Measurements from ENCODE around the gene MYOC.
"Not testable (repeated sequence)": the region's sequence is repeated elsewhere in the genome, so short reads cannot be mapped to it uniquely, and the experiment has no call there.

MYOC gene

GRCh38 chr1:171625225-171625624, 27.3 kb downstream of the MYOC start:
- DNase-seq (ENCODE audit: low read depth): no peak
- no peaks in the 10 kb centered on the region for H3K4me1 ChIP-seq (ENCODE audit: control insufficient read depth, insufficient read depth, low read length)
- H3K4me3 ChIP-seq (ENCODE audit: low read length): no peak overlapping the region
- H3K27me3 ChIP-seq (replicated peaks; ENCODE audit: control insufficient read depth, insufficient read depth, low read length): peaks cover 12% of the 10 kb centered on the region
- no peaks in the 10 kb centered on the region for H3K36me3 ChIP-seq (ENCODE audit: control insufficient read depth, insufficient read depth, low read length, severe bottlenecking)
- H3K9ac ChIP-seq (ENCODE audit: low read length): no peak overlapping the region
- peaks cover 1% of the 10 kb centered on the region for H3K9me3 ChIP-seq (ENCODE audit: control insufficient read depth, low read length)

GRCh38 chr1:171623651-171624331, 28.7 kb downstream of the MYOC start:
- Histone ChIP-seq H3K27me3 (replicated peaks; ENCODE audit: control insufficient read depth, insufficient read depth, low read length) (peaks cover 6% of the 10 kb centered on the region), H3K4me3 (ENCODE audit: low read length) (no peak overlapping the region), H3K9me3 (ENCODE audit: control insufficient read depth, low read length) (no peaks in the 10 kb centered on the region), H3K36me3 (ENCODE audit: control insufficient read depth, insufficient read depth, low read length, severe bottlenecking) (no peaks in the 10 kb centered on the region), H3K9ac (ENCODE audit: low read length) (no peak overlapping the region), H3K4me1 (ENCODE audit: control insufficient read depth, insufficient read depth, low read length) (no peaks in the 10 kb centered on the region)
- DNase-seq (ENCODE audit: low read depth): no peak

GRCh38 chr1:171622152-171622462, 30.4 kb downstream of the MYOC start, which contains the start of gene MYOCOS:
TSS of gene MYOCOS (plus strand) at chr1:171622243. CDS start at chr1:171623884, 1,641 bp downstream.
- Histone ChIP-seq H3K4me1 (ENCODE audit: control insufficient read depth, insufficient read depth, low read length) (no peaks in the 10 kb centered on the region), H3K9ac (ENCODE audit: low read length) (no peak within 1 kb of the TSS), H3K27me3 (replicated peaks; ENCODE audit: control insufficient read depth, insufficient read depth, low read length) (peaks cover 6% of the 10 kb centered on the region), H3K9me3 (ENCODE audit: control insufficient read depth, low read length) (no peaks in the 10 kb centered on the region), H3K4me3 (ENCODE audit: low read length) (no peak within 1 kb of the TSS), H3K36me3 (ENCODE audit: control insufficient read depth, insufficient read depth, low read length, severe bottlenecking) (no peaks in the 10 kb centered on the region)
- no peak for DNase-seq (ENCODE audit: low read depth)

- Histone ChIP-seq H3K27me3 (replicated peaks; ENCODE audit: control insufficient read depth, insufficient read depth, low read length) (no peaks in the 10 kb centered on the region), H3K4me1 (ENCODE audit: control insufficient read depth, insufficient read depth, low read length) (peaks cover under 1% of the 10 kb centered on the region), H3K4me3 (ENCODE audit: low read length) (no peak overlapping the region), H3K9me3 (ENCODE audit: control insufficient read depth, low read length) (no peaks in the 10 kb centered on the region), H3K9ac (ENCODE audit: low read length) (no peak overlapping the region), H3K36me3 (ENCODE audit: control insufficient read depth, insufficient read depth, low read length, severe bottlenecking) (no peaks in the 10 kb centered on the region)
- no peak for DNase-seq (ENCODE audit: low read depth)
Observed at GRCh38 chr1:171616586-171616985, 35.9 kb downstream of the MYOC start.

- H3K4me1 ChIP-seq (ENCODE audit: control insufficient read depth, insufficient read depth, low read length): peaks cover 13% of the 10 kb centered on the region
- H3K36me3 ChIP-seq (ENCODE audit: control insufficient read depth, insufficient read depth, low read length, severe bottlenecking); H3K9ac ChIP-seq (ENCODE audit: low read length); H3K27me3 ChIP-seq (replicated peaks; ENCODE audit: control insufficient read depth, insufficient read depth, low read length); H3K4me3 ChIP-seq (ENCODE audit: low read length); DNase-seq (ENCODE audit: low read depth); H3K9me3 ChIP-seq (ENCODE audit: control insufficient read depth, low read length): not testable (repeated sequence)
Observed at GRCh38 chr1:171615122-171615906, 37.2 kb downstream of the MYOC start.

GRCh38 chr1:171613282-171613681, 39.2 kb downstream of the MYOC start:
- DNase-seq (ENCODE audit: low read depth): no peak
- H3K27me3 ChIP-seq (replicated peaks; ENCODE audit: control insufficient read depth, insufficient read depth, low read length): no peaks in the 10 kb centered on the region
- no peaks in the 10 kb centered on the region for H3K9me3 ChIP-seq (ENCODE audit: control insufficient read depth, low read length)
- no peak overlapping the region for H3K9ac ChIP-seq (ENCODE audit: low read length)
- H3K4me3 ChIP-seq (ENCODE audit: low read length): no peak overlapping the region
- no peaks in the 10 kb centered on the region for H3K36me3 ChIP-seq (ENCODE audit: control insufficient read depth, insufficient read depth, low read length, severe bottlenecking)
- peaks cover 13% of the 10 kb centered on the region for H3K4me1 ChIP-seq (ENCODE audit: control insufficient read depth, insufficient read depth, low read length)

- peak; percentile 7 for DNase-seq (ENCODE audit: low read depth)
- no peaks in the 10 kb centered on the region for H3K36me3 ChIP-seq (ENCODE audit: control insufficient read depth, insufficient read depth, low read length, severe bottlenecking)
- H3K4me1 ChIP-seq (ENCODE audit: control insufficient read depth, insufficient read depth, low read length): peaks cover 13% of the 10 kb centered on the region
- H3K9ac ChIP-seq (ENCODE audit: low read length): no peak overlapping the region
- no peaks in the 10 kb centered on the region for H3K9me3 ChIP-seq (ENCODE audit: control insufficient read depth, low read length)
- no peak overlapping the region for H3K4me3 ChIP-seq (ENCODE audit: low read length)
- no peaks in the 10 kb centered on the region for H3K27me3 ChIP-seq (replicated peaks; ENCODE audit: control insufficient read depth, insufficient read depth, low read length)
Observed at GRCh38 chr1:171611306-171611705, 41.2 kb downstream of the MYOC start.

- no peaks in the 10 kb centered on the region for H3K36me3 ChIP-seq (ENCODE audit: control insufficient read depth, insufficient read depth, low read length, severe bottlenecking)
- no peak overlapping the region for H3K9ac ChIP-seq (ENCODE audit: low read length)
- DNase-seq (ENCODE audit: low read depth): peak; percentile 18
- H3K9me3 ChIP-seq (ENCODE audit: control insufficient read depth, low read length): no peaks in the 10 kb centered on the region
- H3K27me3 ChIP-seq (replicated peaks; ENCODE audit: control insufficient read depth, insufficient read depth, low read length): no peaks in the 10 kb centered on the region
- H3K4me1 ChIP-seq (ENCODE audit: control insufficient read depth, insufficient read depth, low read length): peaks cover 13% of the 10 kb centered on the region
- H3K4me3 ChIP-seq (ENCODE audit: low read length): no peak overlapping the region
Observed at GRCh38 chr1:171610385-171610784, 42.1 kb downstream of the MYOC start.

GRCh38 chr1:171606402-171606941, 46.0 kb downstream of the MYOC start:
- no peak overlapping the region for H3K4me3 ChIP-seq (ENCODE audit: low read length)

GRCh38 chr1:171603042-171603441, 49.4 kb downstream of the MYOC start:
- not testable (repeated sequence) for H3K4me3 ChIP-seq (ENCODE audit: low read length); DNase-seq (ENCODE audit: low read depth)

More at GRCh38 chr1:171606402-171606941, 46.0 kb downstream of the MYOC start:
- no peaks in the 10 kb centered on the region for H3K36me3 ChIP-seq (ENCODE audit: control insufficient read depth, insufficient read depth, low read length, severe bottlenecking)
- no peaks in the 10 kb centered on the region for H3K9me3 ChIP-seq (ENCODE audit: control insufficient read depth, low read length)
- peaks cover 12% of the 10 kb centered on the region for H3K4me1 ChIP-seq (ENCODE audit: control insufficient read depth, insufficient read depth, low read length)
- DNase-seq (ENCODE audit: low read depth): no peak
- no peak overlapping the region for H3K9ac ChIP-seq (ENCODE audit: low read length)
- no peaks in the 10 kb centered on the region for H3K27me3 ChIP-seq (replicated peaks; ENCODE audit: control insufficient read depth, insufficient read depth, low read length)

GRCh38 chr1:171600862-171601261, 51.6 kb downstream of the MYOC start:
- Histone ChIP-seq H3K27me3 (replicated peaks; ENCODE audit: control insufficient read depth, insufficient read depth, low read length) (no peaks in the 10 kb centered on the region), H3K9ac (ENCODE audit: low read length) (no peak overlapping the region), H3K4me3 (ENCODE audit: low read length) (no peak overlapping the region), H3K4me1 (ENCODE audit: control insufficient read depth, insufficient read depth, low read length) (peaks cover 13% of the 10 kb centered on the region), H3K36me3 (ENCODE audit: control insufficient read depth, insufficient read depth, low read length, severe bottlenecking) (no peaks in the 10 kb centered on the region), H3K9me3 (ENCODE audit: control insufficient read depth, low read length) (no peaks in the 10 kb centered on the region)
- DNase-seq (ENCODE audit: low read depth): no peak

More at GRCh38 chr1:171603042-171603441, 49.4 kb downstream of the MYOC start:
- H3K9ac ChIP-seq (ENCODE audit: low read length); H3K27me3 ChIP-seq (replicated peaks; ENCODE audit: control insufficient read depth, insufficient read depth, low read length); H3K9me3 ChIP-seq (ENCODE audit: control insufficient read depth, low read length); H3K36me3 ChIP-seq (ENCODE audit: control insufficient read depth, insufficient read depth, low read length, severe bottlenecking); H3K4me1 ChIP-seq (ENCODE audit: control insufficient read depth, insufficient read depth, low read length): not testable (repeated sequence)
